PC-9 (cell line): Measurements from ENCODE around the gene C11orf58.

ENCODE experiments used
- EZH2 ChIP-seq: fragments of 200-600 bp; sonication (generic); IDR thresholded peaks from 2 replicates; pipeline ENCODE4 v1.8.0; 2017; ENCODE audit warnings: antibody characterized with exemption, low read depth
- TF ChIP-seq, protein P1 (sequence below): fragments of 200-600 bp; sonication (generic); conservative IDR thresholded peaks from 2 replicates; pipeline ENCODE4 v1.6.1; 2017; ENCODE audit warnings: mixed run types, antibody characterized with exemption, mild to moderate bottlenecking, moderate library complexity

DNA sequence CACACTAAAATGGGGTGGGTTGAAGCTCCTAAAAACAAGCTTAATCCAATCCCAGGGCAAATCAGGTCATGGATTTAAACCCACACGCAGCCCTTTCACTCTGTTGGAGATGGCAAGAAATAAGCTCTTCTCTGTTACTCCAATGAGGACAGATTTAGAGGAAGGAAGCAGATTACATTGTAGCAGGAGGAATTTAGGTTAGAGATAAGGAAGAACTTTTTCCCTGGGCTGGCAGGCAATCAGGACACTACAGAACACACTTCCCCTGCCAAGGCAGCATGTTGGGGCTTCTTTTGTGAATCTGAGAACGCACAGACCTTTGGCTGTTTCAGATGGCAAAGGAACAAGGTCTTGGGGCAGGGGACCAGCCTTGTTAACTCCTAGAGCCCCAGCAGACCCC, 46.2 kb downstream of the C11orf58 start:
- TF ChIP-seq, protein P1, sequence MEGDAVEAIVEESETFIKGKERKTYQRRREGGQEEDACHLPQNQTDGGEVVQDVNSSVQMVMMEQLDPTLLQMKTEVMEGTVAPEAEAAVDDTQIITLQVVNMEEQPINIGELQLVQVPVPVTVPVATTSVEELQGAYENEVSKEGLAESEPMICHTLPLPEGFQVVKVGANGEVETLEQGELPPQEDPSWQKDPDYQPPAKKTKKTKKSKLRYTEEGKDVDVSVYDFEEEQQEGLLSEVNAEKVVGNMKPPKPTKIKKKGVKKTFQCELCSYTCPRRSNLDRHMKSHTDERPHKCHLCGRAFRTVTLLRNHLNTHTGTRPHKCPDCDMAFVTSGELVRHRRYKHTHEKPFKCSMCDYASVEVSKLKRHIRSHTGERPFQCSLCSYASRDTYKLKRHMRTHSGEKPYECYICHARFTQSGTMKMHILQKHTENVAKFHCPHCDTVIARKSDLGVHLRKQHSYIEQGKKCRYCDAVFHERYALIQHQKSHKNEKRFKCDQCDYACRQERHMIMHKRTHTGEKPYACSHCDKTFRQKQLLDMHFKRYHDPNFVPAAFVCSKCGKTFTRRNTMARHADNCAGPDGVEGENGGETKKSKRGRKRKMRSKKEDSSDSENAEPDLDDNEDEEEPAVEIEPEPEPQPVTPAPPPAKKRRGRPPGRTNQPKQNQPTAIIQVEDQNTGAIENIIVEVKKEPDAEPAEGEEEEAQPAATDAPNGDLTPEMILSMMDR, result no peak
- TF ChIP-seq EZH2, result no peak
